Activated T-cell treated with anti-CD3 and anti-CD28 coated beads, Interleukin-2, amount 50 U/mL, for 24 hours (primary cell): ENCODE data around the gene SLC6A17.

Source experiments
- DNase-seq: peaks from one replicate; pipeline ENCODE4 v3.0.0-alpha.2; 2020
- H3K27ac Mint-ChIP-seq: 2 replicates; pipeline ENCODE4 v1.8.0; 2020; ENCODE audit warnings: mild to moderate bottlenecking, mixed read lengths
- H3K27me3 Mint-ChIP-seq: 2 replicates; pipeline ENCODE4 v1.8.0; 2020; ENCODE audit warnings: mixed read lengths
- H3K36me3 Mint-ChIP-seq: 2 replicates; pipeline ENCODE4 v1.8.0; 2020; ENCODE audit warnings: low read depth, mixed read lengths
- H3K4me1 Mint-ChIP-seq: 2 replicates; pipeline ENCODE4 v1.8.0; 2020; ENCODE audit warnings: low read depth, mixed read lengths
- H3K4me3 Mint-ChIP-seq: 2 replicates; pipeline ENCODE4 v1.8.0; 2020; ENCODE audit warnings: mild to moderate bottlenecking, moderate library complexity, mixed read lengths
- H3K9me3 Mint-ChIP-seq: 2 replicates; pipeline ENCODE4 v1.8.0; 2020; ENCODE audit warnings: mixed read lengths

SLC6A17 gene

GRCh38 chr1:110150330-110151174 lies at the start of gene SLC6A17:
Gene SLC6A17, plus strand, starts transcription at chr1:110150494. Its CDS starts 16,436 bp downstream, at chr1:110166930.
- H3K27ac Mint-ChIP-seq: no peak within 1 kb of the TSS
- peak; percentile 60 for DNase-seq
- no peak within 1 kb of the TSS for H3K4me3 Mint-ChIP-seq
- peaks cover 45% of the 10 kb centered on the region for H3K27me3 Mint-ChIP-seq
- peaks cover 3% of the 10 kb centered on the region for H3K4me1 Mint-ChIP-seq
- H3K36me3 Mint-ChIP-seq: no peaks in the 10 kb centered on the region
- no peaks in the 10 kb centered on the region for H3K9me3 Mint-ChIP-seq

- no peaks in the 10 kb centered on the region for H3K36me3 Mint-ChIP-seq
- H3K4me3 Mint-ChIP-seq: no peak overlapping the region
- no peaks in the 10 kb centered on the region for H3K27me3 Mint-ChIP-seq
- H3K27ac Mint-ChIP-seq: no peak overlapping the region
- no peaks in the 10 kb centered on the region for H3K9me3 Mint-ChIP-seq
- no peak for DNase-seq
- H3K4me1 Mint-ChIP-seq: no peaks in the 10 kb centered on the region
Measured at GRCh38 chr1:110102081-110102480, 48.2 kb upstream of the SLC6A17 start.

GRCh38 chr1:110106013-110106941 lies 44.0 kb upstream of the SLC6A17 start:
- no peak overlapping the region for H3K27ac Mint-ChIP-seq
- H3K9me3 Mint-ChIP-seq: no peaks in the 10 kb centered on the region
- no peaks in the 10 kb centered on the region for H3K36me3 Mint-ChIP-seq
- no peaks in the 10 kb centered on the region for H3K4me1 Mint-ChIP-seq
- peak; percentile 75 for DNase-seq
- peaks cover 6% of the 10 kb centered on the region for H3K27me3 Mint-ChIP-seq
- no peak overlapping the region for H3K4me3 Mint-ChIP-seq

- Mint-ChIP-seq H3K27me3 (peaks cover 14% of the 10 kb centered on the region), H3K9me3 (no peaks in the 10 kb centered on the region), H3K4me1 (no peaks in the 10 kb centered on the region), H3K4me3 (no peak overlapping the region), H3K36me3 (no peaks in the 10 kb centered on the region), H3K27ac (no peak overlapping the region)
- no peak for DNase-seq
Measured at GRCh38 chr1:110107867-110108469, 42.3 kb upstream of the SLC6A17 start.

- Mint-ChIP-seq H3K9me3 (no peaks in the 10 kb centered on the region), H3K27ac (no peak overlapping the region), H3K4me3 (no peak overlapping the region), H3K36me3 (no peaks in the 10 kb centered on the region), H3K27me3 (peaks cover 17% of the 10 kb centered on the region), H3K4me1 (no peaks in the 10 kb centered on the region)
- no peak for DNase-seq
Measured at GRCh38 chr1:110111081-110111480, 39.2 kb upstream of the SLC6A17 start.

DNA sequence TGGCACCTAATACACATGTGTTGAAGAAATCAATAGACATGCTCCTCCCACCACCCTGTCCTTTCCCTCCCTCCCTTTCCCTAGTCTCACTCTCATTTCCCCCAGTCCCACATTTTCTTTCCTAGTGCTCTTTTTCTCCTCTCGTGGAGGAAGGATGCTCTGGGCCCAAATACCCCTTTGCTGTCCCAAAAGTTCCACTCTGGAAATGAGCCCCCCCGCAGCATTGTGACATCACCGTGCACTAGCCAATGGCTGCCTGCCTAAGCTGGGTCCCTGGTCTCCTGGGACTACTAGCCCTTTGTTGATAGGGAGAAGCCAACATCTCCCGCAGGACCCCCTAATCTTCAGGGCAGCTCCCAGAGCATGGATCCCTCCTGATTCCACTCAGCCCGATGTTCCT lies 38.2 kb upstream of the SLC6A17 start, which contains the start of gene UBL4B:
Gene UBL4B (plus strand): TSS at position 301 of the 400 bp plus-strand sequence. CDS start 92 bp downstream, at position 393.
- no peaks in the 10 kb centered on the region for H3K36me3 Mint-ChIP-seq
- H3K27me3 Mint-ChIP-seq: peaks cover 25% of the 10 kb centered on the region
- H3K4me3 Mint-ChIP-seq: no peak within 1 kb of the TSS
- H3K4me1 Mint-ChIP-seq: no peaks in the 10 kb centered on the region
- no peak for DNase-seq
- H3K27ac Mint-ChIP-seq: no peak within 1 kb of the TSS
- no peaks in the 10 kb centered on the region for H3K9me3 Mint-ChIP-seq

- DNase-seq: no peak
Measured at GRCh38 chr1:110112656-110113055, 37.6 kb upstream of the SLC6A17 start.

DNA sequence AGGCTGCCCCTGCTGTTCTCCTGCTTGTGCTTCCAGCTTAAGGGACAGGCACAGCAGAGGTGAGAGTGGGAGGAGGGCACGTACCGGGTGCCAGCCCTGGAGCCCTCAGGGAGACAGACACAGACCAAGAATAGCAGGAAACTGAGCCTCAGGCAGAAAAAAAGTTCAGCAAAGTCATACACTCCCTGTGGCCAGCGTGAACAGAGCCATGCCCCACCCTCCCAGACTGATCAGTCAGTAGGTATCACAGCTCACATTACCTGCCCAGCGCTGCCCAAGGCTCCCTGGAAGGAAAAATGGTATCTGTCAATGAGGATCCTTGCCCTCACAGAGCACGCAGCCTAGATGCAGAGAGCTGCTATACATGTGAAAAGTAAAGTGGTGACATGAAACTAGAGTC lies 36.7 kb upstream of the SLC6A17 start:
- H3K27me3 Mint-ChIP-seq: peaks cover 33% of the 10 kb centered on the region
- no peak overlapping the region for H3K27ac Mint-ChIP-seq
- H3K36me3 Mint-ChIP-seq: no peaks in the 10 kb centered on the region
- H3K4me3 Mint-ChIP-seq: no peak overlapping the region
- peaks cover 1% of the 10 kb centered on the region for H3K4me1 Mint-ChIP-seq
- H3K9me3 Mint-ChIP-seq: no peaks in the 10 kb centered on the region
- no peak for DNase-seq

More at GRCh38 chr1:110112656-110113055, 37.6 kb upstream of the SLC6A17 start:
- no peaks in the 10 kb centered on the region for H3K9me3 Mint-ChIP-seq
- no peak overlapping the region for H3K4me3 Mint-ChIP-seq
- H3K36me3 Mint-ChIP-seq: no peaks in the 10 kb centered on the region
- H3K27me3 Mint-ChIP-seq: peaks cover 28% of the 10 kb centered on the region
- H3K4me1 Mint-ChIP-seq: no peaks in the 10 kb centered on the region
- no peak overlapping the region for H3K27ac Mint-ChIP-seq

GRCh38 chr1:110114173-110114572 lies 36.1 kb upstream of the SLC6A17 start:
- no peak for DNase-seq
- no peaks in the 10 kb centered on the region for H3K9me3 Mint-ChIP-seq
- peaks cover 36% of the 10 kb centered on the region for H3K27me3 Mint-ChIP-seq
- H3K27ac Mint-ChIP-seq: no peak overlapping the region
- no peaks in the 10 kb centered on the region for H3K36me3 Mint-ChIP-seq
- peaks cover 6% of the 10 kb centered on the region for H3K4me1 Mint-ChIP-seq
- H3K4me3 Mint-ChIP-seq: no peak overlapping the region

GRCh38 chr1:110114784-110115183 lies 35.5 kb upstream of the SLC6A17 start:
- no peak overlapping the region for H3K27ac Mint-ChIP-seq
- peaks cover 33% of the 10 kb centered on the region for H3K27me3 Mint-ChIP-seq
- H3K4me1 Mint-ChIP-seq: peaks cover 7% of the 10 kb centered on the region
- DNase-seq: no peak
- H3K9me3 Mint-ChIP-seq: no peaks in the 10 kb centered on the region
- H3K36me3 Mint-ChIP-seq: no peaks in the 10 kb centered on the region
- no peak overlapping the region for H3K4me3 Mint-ChIP-seq

GRCh38 chr1:110118636-110119396 lies 31.5 kb upstream of the SLC6A17 start:
- H3K9me3 Mint-ChIP-seq: peaks cover 6% of the 10 kb centered on the region
- H3K4me3 Mint-ChIP-seq: no peak overlapping the region
- no peak overlapping the region for H3K27ac Mint-ChIP-seq
- peaks cover 22% of the 10 kb centered on the region for H3K27me3 Mint-ChIP-seq
- peaks cover 2% of the 10 kb centered on the region for H3K36me3 Mint-ChIP-seq
- DNase-seq: no peak
- H3K4me1 Mint-ChIP-seq: peaks cover 10% of the 10 kb centered on the region

GRCh38 chr1:110119843-110120242 lies 30.5 kb upstream of the SLC6A17 start:
- Mint-ChIP-seq H3K27me3 (peaks cover 26% of the 10 kb centered on the region), H3K36me3 (peaks cover 2% of the 10 kb centered on the region)

DNA sequence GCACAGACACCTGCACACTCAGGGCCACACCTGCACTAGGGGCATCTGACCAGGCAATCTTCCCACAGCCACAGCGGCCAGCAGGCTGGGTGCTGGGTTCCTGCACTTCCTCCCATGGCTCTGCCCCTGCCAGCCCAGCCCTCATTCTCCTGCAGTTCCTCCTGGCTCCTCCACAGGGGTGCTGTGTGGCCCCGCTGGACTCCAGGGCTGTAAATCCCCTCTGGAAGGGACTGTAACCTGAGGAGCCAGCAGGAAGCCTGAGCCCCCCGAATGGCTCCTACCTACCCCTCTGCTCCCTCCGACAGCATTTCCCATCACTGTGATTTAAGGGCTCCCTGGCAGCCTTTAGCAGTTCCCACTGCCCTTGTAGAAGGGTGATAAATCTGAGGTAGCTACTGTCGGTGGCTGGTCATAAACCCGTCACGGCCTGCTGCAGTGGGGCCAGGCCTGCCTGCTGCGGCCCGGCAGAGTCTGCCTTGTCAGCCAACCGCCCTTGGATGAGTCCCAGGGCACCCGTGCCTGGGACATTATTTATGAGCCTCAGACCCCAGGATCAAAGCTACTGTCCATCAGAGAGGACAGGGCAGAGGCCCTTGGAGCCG lies 29.2 kb upstream of the SLC6A17 start:
- Mint-ChIP-seq H3K4me1 (peaks cover 10% of the 10 kb centered on the region), H3K27ac (peak overlapping the region; percentile 50), H3K27me3 (peaks cover 34% of the 10 kb centered on the region), H3K4me3 (no peak overlapping the region), H3K9me3 (peaks cover 8% of the 10 kb centered on the region), H3K36me3 (peaks cover 2% of the 10 kb centered on the region)
- no peak for DNase-seq

More at GRCh38 chr1:110119843-110120242, 30.5 kb upstream of the SLC6A17 start:
- peaks cover 6% of the 10 kb centered on the region for H3K9me3 Mint-ChIP-seq
- peaks cover 10% of the 10 kb centered on the region for H3K4me1 Mint-ChIP-seq
- no peak overlapping the region for H3K27ac Mint-ChIP-seq
- no peak for DNase-seq
- no peak overlapping the region for H3K4me3 Mint-ChIP-seq
